K562 (cell line): ENCODE measurements around the gene EPB41L2. TPM values are rescaled to one million over a fixed set of nuclear protein-coding genes. Genes with fewer than 3 reads are reported as not detected.

Experiments
- ATAC-seq: fragments of 200-7000 bp; cut with Tn5 transposase; 3 replicates; pipeline ENCODE4 v1.9.1; 2020; ENCODE audit warnings: moderate library complexity
- BruUV-seq: library from RNA; stranded (reverse); fragments of 400-500 nt; replicated peaks from 2 replicates; lab custom pipeline; 2021; lab: Mats Ljungman, UMichigan
- CTCF ChIA-PET: fragments of 300-600 bp; formaldehyde crosslinking; extraction: SDS; loops from one replicate; lab custom pipeline; 2021; ENCODE audit warnings: low intra/inter-chr PET ratio; lab: Yijun Ruan, JAX
- POLR2A ChIA-PET: fragments of 300-600, 350-650 bp; sonication (Branson Sonifier 250); formaldehyde crosslinking; extraction: SDS; loops from one replicate; lab custom pipeline; 2021; ENCODE audit warnings: antibody characterized with exemption, inconsistent platforms; lab: Yijun Ruan, JAX
- DNase-seq, 4 experiments: peaks; one replicate each; pipeline versions ENCODE4 v3.0.0 to v3.0.0-alpha.2; 2011 to 2018; ENCODE audit warnings: low spot score in 3 of 4, mixed read lengths in 3 of 4; ENCODE audit errors: extremely low read depth in 1 of 4
- FAIRE-seq: peaks from 2 replicates; lab custom pipeline; 2011; peaks lifted over from hg19 to GRCh38; lab: Jason Lieb, UNC
- H2AFZ ChIP-seq: 2 replicates; pipeline ENCODE4 v1.6.0; 2011; ENCODE audit warnings: low read depth, low read length, control low read depth, inconsistent platforms
- H3K27ac ChIP-seq: fragments of 200-600 bp; 3 replicates; pipeline ENCODE4 v1.8.0; 2011; ENCODE audit warnings: low read depth, mild to moderate bottlenecking, control low read depth, inconsistent platforms, low read length, moderate library complexity, mixed read lengths; ENCODE audit errors: extremely low read depth
- H3K27me3 ChIP-seq, 2 experiments: fragments of 300-600 bp in 1 of 2; 2 replicates in 1 of 2; 3 replicates in 1 of 2; pipeline versions ENCODE4 v1.6.0 to v1.8.0; 2011; ENCODE audit warnings: inconsistent platforms in 2 of 2, low read length in 2 of 2, mild to moderate bottlenecking in 1 of 2, mixed read lengths in 1 of 2, moderate library complexity in 1 of 2; ENCODE audit not compliant: control insufficient read depth in 2 of 2, insufficient read depth in 2 of 2
- H3K36me3 ChIP-seq: fragments of 300-600 bp; 3 replicates; pipeline ENCODE4 v1.8.0; 2011; ENCODE audit warnings: mild to moderate bottlenecking, low read length, inconsistent platforms; ENCODE audit not compliant: control insufficient read depth, insufficient read depth
- H3K4me1 ChIP-seq, 2 experiments: fragments of 200-600 bp in 1 of 2; replicated peaks in 1 of 2; 2 replicates in 1 of 2; 3 replicates in 1 of 2; pipeline versions ENCODE4 v1.5.1 to v1.8.0; 2011; ENCODE audit warnings: inconsistent platforms in 2 of 2, low read length in 2 of 2, mild to moderate bottlenecking in 1 of 2, mixed read lengths in 1 of 2, moderate library complexity in 1 of 2; ENCODE audit not compliant: control insufficient read depth in 2 of 2, insufficient read depth in 2 of 2
- H3K4me2 ChIP-seq: 2 replicates; pipeline ENCODE4 v1.6.1; 2011; ENCODE audit warnings: low read length, control low read depth, inconsistent platforms, mixed read lengths; ENCODE audit not compliant: insufficient read depth
- H3K4me3 ChIP-seq: fragments of 200-600 bp; sonication (generic), shearing (Covaris generic); 2 replicates; pipeline ENCODE4 v1.5.1; 2016; ENCODE audit warnings: control low read depth, inconsistent platforms
- H3K79me2 ChIP-seq: fragments of 200-600 bp; 3 replicates; pipeline ENCODE4 v1.8.0; 2011; ENCODE audit warnings: low read length, inconsistent platforms; ENCODE audit not compliant: control insufficient read depth, insufficient read depth
- H3K9ac ChIP-seq, 2 experiments: 2 replicates each; pipeline versions ENCODE4 v1.6.0 to v1.6.1; 2011; ENCODE audit warnings: low read depth in 2 of 2, low read length in 2 of 2, control low read depth in 1 of 2, inconsistent platforms in 1 of 2, mild to moderate bottlenecking in 1 of 2, mixed read lengths in 1 of 2; ENCODE audit not compliant: insufficient read depth in 1 of 2
- H3K9me1 ChIP-seq: one replicate; pipeline ENCODE4 v1.6.0; 2011; ENCODE audit warnings: inconsistent platforms, mild to moderate bottlenecking, low read length, moderate library complexity; ENCODE audit not compliant: control insufficient read depth, insufficient read depth
- H3K9me3 ChIP-seq: replicated peaks from 2 replicates; pipeline ENCODE4 v1.5.1; 2011; ENCODE audit warnings: low read depth, low read length, inconsistent platforms; ENCODE audit not compliant: control insufficient read depth, insufficient read depth
- H4K20me1 ChIP-seq: replicated peaks from 2 replicates; pipeline ENCODE4 v1.6.1; 2011; ENCODE audit warnings: low read length, inconsistent platforms, mixed read lengths; ENCODE audit not compliant: control insufficient read depth, insufficient read depth
- ARNT ChIP-seq, 2 experiments: fragments of 450-650 bp; IDR thresholded peaks; 2 replicates each; pipeline ENCODE4 v1.6.1; 2016; ENCODE audit warnings: mild to moderate bottlenecking in 1 of 2
- ELF4 ChIP-seq: fragments of 450-650 bp; formaldehyde crosslinking; IDR thresholded peaks from 2 replicates; pipeline ENCODE4 v1.4.0; 2022; ENCODE audit warnings: missing genetic modification characterization
- FOXA1 ChIP-seq: fragments of 450-650 bp; IDR thresholded peaks from 2 replicates; pipeline ENCODE4 v1.6.1; 2016; ENCODE audit warnings: mild to moderate bottlenecking, borderline replicate concordance
- HINFP ChIP-seq: fragments of 450-650 bp; conservative IDR thresholded peaks from 2 replicates; pipeline ENCODE4 v1.6.1; 2016; ENCODE audit warnings: missing genetic modification characterization, low read depth, mild to moderate bottlenecking, control low read depth, missing compliant biosample characterization
- MECOM ChIP-seq: fragments of 250-450 bp; sonication (Bioruptor Pico); IDR thresholded peaks from 2 replicates; pipeline ENCODE4 v1.8.0; 2022; ENCODE audit warnings: inconsistent platforms
- RB1 ChIP-seq: fragments of 450-650 bp; IDR thresholded peaks from 2 replicates; pipeline ENCODE4 v1.6.1; 2017; ENCODE audit warnings: low read depth, mild to moderate bottlenecking
- RBFOX2 ChIP-seq: fragments of 200-400 bp; formaldehyde crosslinking; IDR thresholded peaks from 2 replicates; pipeline ENCODE4 v1.6.1; 2017; ENCODE audit warnings: low read depth, mild to moderate bottlenecking, low read length, moderate library complexity
- RFX1 ChIP-seq: fragments of 450-650 bp; IDR thresholded peaks from 2 replicates; pipeline ENCODE4 v1.6.1; 2016; ENCODE audit warnings: mild to moderate bottlenecking, moderate library complexity
- SIX5 ChIP-seq, 2 experiments: IDR thresholded peaks; 2 replicates each; pipeline ENCODE4 v1.6.1; 2011; ENCODE audit warnings: low read length in 2 of 2, borderline replicate concordance in 1 of 2, low read depth in 1 of 2, mild to moderate bottlenecking in 1 of 2, moderate library complexity in 1 of 2; ENCODE audit not compliant: insufficient read depth in 1 of 2
- SREBF1 ChIP-seq: fragments of 150-350 bp; IDR thresholded peaks from 2 replicates; pipeline ENCODE4 v1.6.1; 2014; ENCODE audit warnings: antibody characterized with exemption, low read depth, low read length, borderline replicate concordance
- ZNF140 ChIP-seq: fragments of 250-450 bp; sonication (Bioruptor Pico); IDR thresholded peaks from 2 replicates; pipeline ENCODE4 v1.8.0; 2021; ENCODE audit warnings: moderate library complexity, mild to moderate bottlenecking, inconsistent platforms
- ZNF212 ChIP-seq: fragments of 450-650 bp; formaldehyde crosslinking; IDR thresholded peaks from 2 replicates; pipeline ENCODE4 v1.4.0; 2020; ENCODE audit warnings: mild to moderate bottlenecking
- ZNF347 ChIP-seq: fragments of 450-650 bp; formaldehyde crosslinking; IDR thresholded peaks from 2 replicates; pipeline ENCODE4 v1.4.0; 2020; ENCODE audit warnings: low read depth, mild to moderate bottlenecking, moderate library complexity
- WGBS: fragments of 100-300 bp; shearing (Covaris generic); methylation state at CpG from one replicate; pipeline ENCODE4 v1.1.6; 2016; ENCODE audit warnings: low coverage, mixed read lengths; ENCODE audit not compliant: insufficient coverage; ENCODE audit errors: missing lambda C conversion rate; 5-methylcytosine and 5-hydroxymethylcytosine counted together
- in situ Hi-C: fragments of 300-500 bp; cut with MboI; formaldehyde crosslinking; loops from 4 replicates; pipeline ENCODE4 v1.15.0; 2018; ENCODE audit warnings: inconsistent platforms, mixed read lengths
- intact Hi-C: fragments of 100-400 bp; cut with micrococcal nuclease; formaldehyde crosslinking; loops from 2 replicates; pipeline ENCODE4 v1.14.2; 2022
- polyA plus RNA-seq, 8 experiments: library from polyadenylated mRNA; depleted of rRNA in 4 of 8; stranded (reverse) in 5 of 8; unstranded in 3 of 8; fragments of >200 nt; fragmentation: Nextera tagmentation in 2 of 8; fragmentation: Illumina TruSeq in 1 of 8; extraction: Ambion mirVana in 2 of 8; extraction: Trizol in 1 of 8; gene quantifications; 2 replicates each; pipeline versions ENCODE4 v1.2.1 to v1.2.3, GENCODE V29; 2011 to 2014; ENCODE audit warnings: inconsistent platforms in 1 of 8, missing spikeins in 1 of 8
- total RNA-seq, 7 experiments: library from RNA; depleted of rRNA in 6 of 7; stranded (reverse); fragments of >200 nt in 6 of 7; fragmentation: Illumina TruSeq in 2 of 7; extraction: Trizol in 2 of 7; gene quantifications; 2 replicates each; pipeline versions ENCODE4 v1.2.1 to v1.2.3, GENCODE V29; 2011 to 2021; ENCODE audit warnings: low replicate concordance in 1 of 7
- TF ChIP-seq, protein P1 (sequence below): sonication (generic); formaldehyde crosslinking; IDR thresholded peaks from 2 replicates; pipeline ENCODE4 v1.8.1; 2023; ENCODE audit warnings: mild to moderate bottlenecking, missing genetic modification reagents
- TF ChIP-seq, protein P2 (sequence below): fragments of 250-450 bp; sonication (Bioruptor Pico); IDR thresholded peaks from 2 replicates; pipeline ENCODE4 v1.5.0; 2021; ENCODE audit warnings: mild to moderate bottlenecking, borderline replicate concordance
- TF ChIP-seq, protein P3 (sequence below): fragments of 250-450 bp; sonication (Bioruptor Pico); IDR thresholded peaks from 2 replicates; pipeline ENCODE4 v1.8.0; 2022; ENCODE audit warnings: inconsistent platforms, mild to moderate bottlenecking, moderate library complexity, borderline replicate concordance

The EPB41L2 gene
- total and polyA plus RNA-seq, 9 of the 15 experiments (the other 6 are each of a cell fraction or from before 2014, with no cell fraction given), result 5.1 to 53.6 (median 25.0) TPM

DNA sequence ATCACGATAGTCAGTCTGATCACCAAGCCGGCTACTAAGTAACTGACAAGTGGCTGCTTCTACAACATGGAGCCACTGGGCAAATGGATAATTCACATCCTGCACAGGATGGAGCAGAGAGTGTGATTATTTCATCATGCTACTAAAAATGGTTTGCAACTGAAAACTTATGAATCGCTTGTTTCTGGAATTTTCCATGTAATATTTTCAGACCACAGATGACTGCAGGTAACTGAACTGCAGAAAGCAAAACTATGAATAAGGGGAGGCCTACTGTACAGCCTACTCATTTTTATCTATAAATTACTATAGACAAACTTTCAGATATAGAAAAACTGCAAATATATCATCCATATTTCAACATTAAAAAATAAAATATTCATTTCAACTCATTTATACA is 91.5 kb downstream of the EPB41L2 start:
- Histone ChIP-seq H4K20me1 (no peaks in the 10 kb centered on the region), H3K27ac (no peak overlapping the region), H3K27me3 (no peaks in the 10 kb centered on the region), H3K4me1 (peaks cover 4 to 11% of the 10 kb centered on the region in 2 experiments; a peak in 3 of 5 replicates), H3K9ac (no peak overlapping the region), H3K4me2 (no peak overlapping the region), H3K36me3 (no peaks in the 10 kb centered on the region), H3K9me1 (no peaks in the 10 kb centered on the region), H3K9me3 (no peaks in the 10 kb centered on the region), H3K4me3 (no peak overlapping the region), H2AFZ (no peak overlapping the region), H3K79me2 (peaks cover 41% of the 10 kb centered on the region)
- intact Hi-C loops, result no loop called here
- BruUV-seq, result no TSS peak
- ATAC-seq (no peak), FAIRE-seq (no peak), DNase-seq (no peak)
- ChIA-PET CTCF (no interaction called here), POLR2A (no interaction called here)
- in situ Hi-C loops, result no loop called here
- 31% methylated on average over 3 of the region's 3 CpGs for WGBS
- no peak for TF ChIP-seq SIX5 (IDR thresholded peaks at IDR 0.05; ENCODE audit: borderline replicate concordance in 1 of 2, insufficient read depth in 1 of 2, low read depth in 1 of 2, low read length in 2 of 2)
- TF ChIP-seq MECOM, result no peak
- TF ChIP-seq RBFOX2, result no peak
- TF ChIP-seq HINFP (tag), result no peak
- no peak for TF ChIP-seq ELF4 (CRISPR knock-in tag)
- no peak for TF ChIP-seq ZNF140
- TF ChIP-seq, protein P1, sequence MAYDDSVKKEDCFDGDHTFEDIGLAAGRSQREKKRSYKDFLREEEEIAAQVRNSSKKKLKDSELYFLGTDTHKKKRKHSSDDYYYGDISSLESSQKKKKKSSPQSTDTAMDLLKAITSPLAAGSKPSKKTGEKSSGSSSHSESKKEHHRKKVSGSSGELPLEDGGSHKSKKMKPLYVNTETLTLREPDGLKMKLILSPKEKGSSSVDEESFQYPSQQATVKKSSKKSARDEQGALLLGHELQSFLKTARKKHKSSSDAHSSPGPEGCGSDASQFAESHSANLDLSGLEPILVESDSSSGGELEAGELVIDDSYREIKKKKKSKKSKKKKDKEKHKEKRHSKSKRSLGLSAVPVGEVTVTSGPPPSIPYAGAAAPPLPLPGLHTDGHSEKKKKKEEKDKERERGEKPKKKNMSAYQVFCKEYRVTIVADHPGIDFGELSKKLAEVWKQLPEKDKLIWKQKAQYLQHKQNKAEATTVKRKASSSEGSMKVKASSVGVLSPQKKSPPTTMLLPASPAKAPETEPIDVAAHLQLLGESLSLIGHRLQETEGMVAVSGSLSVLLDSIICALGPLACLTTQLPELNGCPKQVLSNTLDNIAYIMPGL (CRISPR knock-in tag), result no peak
- no peak for TF ChIP-seq SREBF1
- no peak for TF ChIP-seq ZNF212
- TF ChIP-seq, protein P2, sequence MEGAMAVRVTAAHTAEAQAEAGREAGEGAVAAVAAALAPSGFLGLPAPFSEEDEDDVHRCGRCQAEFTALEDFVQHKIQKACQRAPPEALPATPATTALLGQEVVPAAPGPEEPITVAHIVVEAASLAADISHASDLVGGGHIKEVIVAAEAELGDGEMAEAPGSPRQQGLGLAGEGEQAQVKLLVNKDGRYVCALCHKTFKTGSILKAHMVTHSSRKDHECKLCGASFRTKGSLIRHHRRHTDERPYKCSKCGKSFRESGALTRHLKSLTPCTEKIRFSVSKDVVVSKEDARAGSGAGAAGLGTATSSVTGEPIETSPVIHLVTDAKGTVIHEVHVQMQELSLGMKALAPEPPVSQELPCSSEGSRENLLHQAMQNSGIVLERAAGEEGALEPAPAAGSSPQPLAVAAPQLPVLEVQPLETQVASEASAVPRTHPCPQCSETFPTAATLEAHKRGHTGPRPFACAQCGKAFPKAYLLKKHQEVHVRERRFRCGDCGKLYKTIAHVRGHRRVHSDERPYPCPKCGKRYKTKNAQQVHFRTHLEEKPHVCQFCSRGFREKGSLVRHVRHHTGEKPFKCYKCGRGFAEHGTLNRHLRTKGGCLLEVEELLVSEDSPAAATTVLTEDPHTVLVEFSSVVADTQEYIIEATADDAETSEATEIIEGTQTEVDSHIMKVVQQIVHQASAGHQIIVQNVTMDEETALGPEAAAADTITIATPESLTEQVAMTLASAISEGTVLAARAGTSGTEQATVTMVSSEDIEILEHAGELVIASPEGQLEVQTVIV, result no peak
- TF ChIP-seq, protein P3, sequence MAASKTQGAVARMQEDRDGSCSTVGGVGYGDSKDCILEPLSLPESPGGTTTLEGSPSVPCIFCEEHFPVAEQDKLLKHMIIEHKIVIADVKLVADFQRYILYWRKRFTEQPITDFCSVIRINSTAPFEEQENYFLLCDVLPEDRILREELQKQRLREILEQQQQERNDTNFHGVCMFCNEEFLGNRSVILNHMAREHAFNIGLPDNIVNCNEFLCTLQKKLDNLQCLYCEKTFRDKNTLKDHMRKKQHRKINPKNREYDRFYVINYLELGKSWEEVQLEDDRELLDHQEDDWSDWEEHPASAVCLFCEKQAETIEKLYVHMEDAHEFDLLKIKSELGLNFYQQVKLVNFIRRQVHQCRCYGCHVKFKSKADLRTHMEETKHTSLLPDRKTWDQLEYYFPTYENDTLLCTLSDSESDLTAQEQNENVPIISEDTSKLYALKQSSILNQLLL (CRISPR knock-in tag), result no peak
- TF ChIP-seq RB1, result no peak
- TF ChIP-seq FOXA1, result no peak
- no peak for TF ChIP-seq ARNT (IDR thresholded peaks at IDR 0.05)
- no peak for TF ChIP-seq RFX1
- no peak for TF ChIP-seq ZNF347
